NCI-H1092 treated with DMSO at 0.1 percent for 48 hours (cell line): ENCODE results near the gene UBTF.

Experiments used
- DNase-seq: peaks from one replicate; lab custom pipeline; 2025; lab: John Stamatoyannopoulos, UW

UBTF gene

DNA sequence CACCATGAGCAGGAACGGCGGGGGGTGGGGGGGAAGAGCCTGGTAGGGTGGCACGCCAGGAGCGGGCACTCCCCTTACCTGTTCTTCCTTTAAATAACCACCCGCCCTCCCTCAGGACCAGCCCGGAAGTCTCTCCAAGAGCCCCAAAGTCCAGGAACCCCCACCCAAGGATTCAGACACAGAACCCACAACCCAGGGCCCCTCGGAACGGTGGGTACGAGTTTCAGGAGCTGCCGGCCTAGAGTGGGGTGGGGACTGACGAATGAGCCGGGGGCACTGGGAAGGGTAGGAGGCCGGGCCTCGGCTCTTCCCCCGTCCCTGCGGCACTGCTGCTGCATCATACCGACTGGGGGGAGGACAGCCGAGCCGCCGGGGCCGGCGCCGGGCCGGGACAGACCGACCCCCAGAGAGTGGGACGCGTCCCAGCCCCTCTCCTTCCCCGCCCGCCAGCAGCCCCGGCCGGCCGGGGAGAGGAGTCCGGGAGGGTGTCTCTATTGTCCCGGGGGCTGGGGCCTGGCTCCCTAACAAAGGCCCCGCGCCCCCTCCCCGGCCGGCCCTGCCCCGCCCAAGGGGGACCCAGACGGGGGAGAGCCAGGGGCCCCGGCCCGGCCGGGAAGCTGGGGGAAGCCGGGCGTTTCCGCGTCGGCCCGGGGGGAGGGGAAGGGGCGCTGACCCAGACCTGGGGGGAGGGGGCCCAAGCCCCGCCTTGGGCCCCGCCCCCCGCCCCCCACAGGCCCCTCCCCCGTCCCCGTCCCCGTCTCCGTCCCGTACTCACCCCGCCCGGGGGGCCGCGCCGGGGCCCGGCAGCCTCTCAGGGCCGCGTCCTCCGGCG, 20.5 kb downstream of the UBTF start:
- DNase-seq = no peak

DNA sequence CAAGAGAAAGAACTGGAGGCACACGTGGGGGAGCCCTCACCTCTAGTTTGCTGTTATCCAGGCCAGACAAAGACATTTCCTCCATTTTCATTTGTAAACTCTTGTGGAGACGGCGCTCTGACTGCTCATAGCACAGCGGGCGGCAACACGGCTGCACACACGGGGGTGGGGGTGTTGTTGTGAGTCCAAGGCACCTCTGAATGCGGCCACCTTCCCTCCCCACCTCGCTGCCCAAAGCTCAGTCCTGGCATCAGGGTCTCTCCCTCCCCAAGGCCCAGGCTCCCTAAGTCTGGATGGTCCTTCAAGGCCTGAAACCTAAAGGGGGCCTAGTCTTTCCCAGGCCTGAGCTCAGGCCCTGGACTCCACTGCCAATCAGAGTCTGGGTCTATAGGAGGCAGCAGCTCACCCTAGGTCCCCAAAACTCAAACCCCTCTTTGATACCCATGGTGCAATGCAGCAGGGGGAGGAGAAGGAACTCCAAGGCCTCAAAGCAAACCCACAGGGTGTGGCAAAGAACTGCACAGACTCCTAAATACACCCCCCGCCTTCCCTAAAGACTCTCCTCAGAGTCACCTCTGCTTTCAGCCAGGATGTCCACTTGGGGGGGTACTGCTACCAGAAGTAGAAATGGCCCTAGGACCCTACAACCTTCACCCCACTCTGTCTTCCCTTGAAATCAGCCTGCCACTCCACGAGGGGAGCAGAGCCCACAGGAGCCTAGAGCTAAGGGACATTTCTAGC, 21.3 kb downstream of the UBTF start:
- no peak for DNase-seq

- no peak for DNase-seq
Measured at GRCh38 chr17:44197107-44197506, 22.4 kb downstream of the UBTF start.

DNA sequence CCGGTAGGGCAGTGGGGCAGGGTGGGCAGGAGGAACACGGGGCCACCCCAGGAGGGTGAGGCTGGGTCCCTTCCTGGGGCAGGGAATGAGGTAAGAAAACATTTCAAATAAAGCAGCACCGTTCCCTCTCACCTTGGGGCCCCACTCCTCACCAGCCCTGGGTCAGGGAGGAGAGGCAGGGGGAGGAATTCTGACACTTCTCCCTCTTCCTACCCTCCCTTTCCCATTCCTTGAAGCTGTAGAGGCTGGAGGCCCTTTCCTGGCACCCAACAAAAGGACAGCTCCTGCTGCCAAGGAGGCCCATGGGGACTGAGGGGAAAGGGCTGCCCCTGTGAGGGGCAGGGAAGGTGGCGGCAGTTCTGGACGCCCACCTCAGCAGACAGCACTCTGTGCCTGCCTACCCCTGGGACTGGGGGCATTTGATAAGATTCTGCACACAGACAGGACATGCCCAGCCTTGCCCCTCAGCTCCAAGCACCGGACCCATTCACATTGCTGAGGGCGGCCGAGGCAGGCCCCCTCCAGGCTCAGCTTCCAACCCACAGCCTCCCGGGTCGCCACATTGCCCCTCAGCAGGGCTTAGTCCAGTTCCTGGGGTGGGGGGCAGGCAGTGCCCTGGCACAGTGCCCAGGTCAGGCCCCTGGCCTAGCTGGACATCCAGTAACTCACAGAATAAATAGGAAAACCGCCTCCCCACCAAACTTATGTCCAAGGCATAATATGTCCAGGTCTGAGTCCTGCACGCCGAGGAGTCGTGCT, 26.0 kb downstream of the UBTF start:
- no peak for DNase-seq

DNA sequence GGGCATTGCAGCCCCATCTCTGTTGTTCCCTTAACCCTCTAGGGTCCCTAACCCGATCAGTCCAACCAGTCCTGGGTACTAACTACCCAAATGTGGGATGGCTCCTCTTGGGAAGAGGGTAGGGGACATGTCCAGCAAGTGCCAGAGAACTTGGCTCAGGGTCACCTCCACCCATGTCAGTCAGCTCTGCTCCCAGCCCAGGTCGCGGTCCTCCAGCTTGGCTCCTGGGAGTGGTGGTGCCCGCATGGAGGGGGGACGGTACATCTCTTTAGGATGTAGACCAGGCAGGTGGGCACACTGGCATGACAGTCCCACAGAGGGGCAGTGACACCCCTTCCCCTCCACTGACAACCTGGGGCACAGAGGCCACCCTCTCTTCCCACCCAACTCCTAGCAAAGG, 26.7 kb downstream of the UBTF start:
- DNase-seq = no peak

GRCh38 chr17:44191941-44192496, 27.5 kb downstream of the UBTF start:
- no peak for DNase-seq

- no peak for DNase-seq
Measured at GRCh38 chr17:44191369-44191768, 28.1 kb downstream of the UBTF start.

- DNase-seq = no peak
Measured at GRCh38 chr17:44190481-44190880, 29.0 kb downstream of the UBTF start.

- DNase-seq = no peak
Measured at GRCh38 chr17:44188576-44189403, 30.7 kb downstream of the UBTF start.

GRCh38 chr17:44187131-44187899, 32.2 kb downstream of the UBTF start:
- DNase-seq = no peak

GRCh38 chr17:44186307-44187130, 33.0 kb downstream of the UBTF start, which contains the start of gene TMUB2:
Gene TMUB2 (plus strand): TSS chr17:44186972. CDS start chr17:44187709, 737 bp downstream.
- peak; percentile 100 for DNase-seq

- no peak for DNase-seq
Measured at GRCh38 chr17:44184212-44184810, 35.2 kb downstream of the UBTF start.

- no peak for DNase-seq
Measured at GRCh38 chr17:44183024-44183423, 36.5 kb downstream of the UBTF start.

GRCh38 chr17:44178133-44178532, 41.3 kb downstream of the UBTF start:
- DNase-seq = no peak

GRCh38 chr17:44177640-44178039, 41.8 kb downstream of the UBTF start:
- no peak for DNase-seq

GRCh38 chr17:44176671-44177501, 42.6 kb downstream of the UBTF start:
- no peak for DNase-seq

DNA sequence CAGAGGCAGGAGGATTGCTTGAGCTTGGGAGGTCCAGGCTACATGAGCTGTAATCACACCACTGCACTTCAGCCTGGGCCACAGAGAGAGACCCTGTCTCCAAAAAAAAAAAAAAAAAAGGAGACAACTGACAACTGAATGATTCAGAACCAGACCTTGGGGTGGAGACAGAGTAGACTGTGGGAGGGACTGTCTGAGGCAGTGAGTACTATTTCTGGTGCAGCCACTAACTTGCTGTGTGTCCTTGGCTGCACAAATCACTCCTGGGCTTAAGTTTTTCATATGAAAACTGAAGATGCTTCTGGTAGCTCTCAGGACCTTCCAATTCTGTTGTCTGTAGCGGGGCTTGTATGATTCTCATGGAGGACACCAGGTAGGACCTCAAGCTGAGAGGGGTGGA, 43.2 kb downstream of the UBTF start:
- no peak for DNase-seq

GRCh38 chr17:44174427-44174826, 45.0 kb downstream of the UBTF start:
- no peak for DNase-seq
